DMS 273 (cell line): ENCODE data around the gene ZNF227.
A peak's percentile ranks its signal among the peaks of the same experiment; 100 is the strongest.
"Not testable (repeated sequence)": the region's sequence is repeated elsewhere in the genome, so short reads cannot be mapped to it uniquely, and the experiment has no call there.

ENCODE experiments used
- DNase-seq: peaks from one replicate; lab custom pipeline; 2025; ENCODE audit not compliant: unreplicated experiment; lab: John Stamatoyannopoulos, UW

The ZNF227 gene

GRCh38 chr19:44212250-44212865 lies at the start of gene ZNF227:
Gene ZNF227 (plus strand): TSS chr19:44212532. CDS start chr19:44217793, 5,261 bp downstream.
- DNase-seq: peak; percentile 97

DNA sequence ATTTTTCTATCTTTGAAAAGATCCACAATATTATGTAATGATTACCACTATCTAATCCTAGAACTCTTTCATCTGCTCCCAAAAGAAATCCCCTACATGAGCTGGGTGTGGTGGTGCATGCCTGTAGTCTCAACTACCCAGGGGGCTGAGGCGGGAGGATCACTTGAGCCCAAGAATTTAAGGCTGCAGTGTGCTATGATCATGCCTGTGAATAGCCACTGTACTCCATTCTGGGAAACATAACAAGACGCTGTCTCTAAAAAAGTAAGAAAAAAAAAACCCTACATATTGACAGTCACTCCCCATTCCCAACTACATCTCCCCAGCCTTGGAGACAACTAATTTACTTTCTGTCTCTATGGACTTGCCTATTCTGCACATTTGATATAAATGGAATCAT lies 48.5 kb upstream of the ZNF227 start:
- no peak for DNase-seq

DNA sequence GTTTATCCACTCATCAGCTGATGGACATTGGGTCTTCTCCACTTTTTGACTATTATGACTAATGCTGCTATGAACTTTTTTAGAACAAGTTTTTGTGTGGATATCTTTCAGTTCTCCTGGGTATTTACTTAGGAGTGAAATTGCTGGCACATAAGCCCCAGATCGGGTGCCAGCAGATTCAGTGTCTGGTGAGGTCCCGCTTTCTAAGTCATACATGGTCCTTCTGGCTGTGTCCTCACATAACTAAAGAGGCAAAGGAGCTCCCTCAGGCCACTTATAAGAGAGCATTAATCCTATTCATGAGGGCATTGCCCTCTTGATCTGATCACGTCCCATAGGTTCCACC lies 48.0 kb upstream of the ZNF227 start:
- DNase-seq: no peak

DNA sequence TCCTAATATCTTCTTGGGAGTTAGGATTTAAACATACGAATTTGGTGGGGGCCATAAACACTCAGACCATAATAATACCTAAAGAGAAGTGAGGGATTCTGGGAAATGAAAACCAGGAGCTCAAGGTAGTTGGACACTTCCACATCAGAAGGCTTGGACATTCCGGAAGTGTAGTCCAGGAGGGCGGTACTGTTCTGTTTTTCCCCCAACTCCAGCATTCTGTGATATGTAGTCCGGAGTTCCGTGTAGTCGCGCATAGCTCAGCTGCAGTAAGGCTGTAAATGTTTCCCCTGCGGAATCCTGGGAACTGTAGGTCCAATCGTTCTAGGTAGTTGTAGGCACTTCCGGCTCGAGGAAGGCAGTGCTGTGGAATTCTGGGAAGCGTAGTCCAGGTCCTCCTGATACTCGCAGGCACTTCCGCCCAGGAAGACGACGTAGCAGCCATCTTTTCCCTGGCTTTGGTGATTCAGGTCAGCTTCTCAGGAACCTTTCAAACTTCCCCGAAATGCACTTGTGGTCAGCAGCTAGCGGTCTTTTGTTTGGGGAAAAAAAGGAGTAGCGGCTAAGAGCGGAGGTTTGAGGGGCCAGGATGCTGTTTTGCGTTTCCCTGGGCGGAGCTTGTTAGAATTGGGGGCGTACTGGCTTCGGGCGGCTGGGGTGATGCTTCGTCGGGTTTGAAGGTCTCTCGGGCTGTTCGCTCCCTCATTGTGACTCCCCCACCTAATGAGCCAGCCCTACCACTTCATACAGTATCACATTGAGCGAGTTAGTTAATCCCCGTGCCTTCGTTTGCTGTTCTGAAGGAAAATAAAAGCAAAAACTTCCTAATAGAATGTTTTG lies 47.4 kb upstream of the ZNF227 start, which contains the start of gene ZNF226:
ZNF226 (plus strand) TSS at position 428 of the 840 bp plus-strand sequence. CDS start 4,981 bp downstream, outside the sequence.
- peak; percentile 97 for DNase-seq

GRCh38 chr19:44170660-44171059 lies 41.7 kb upstream of the ZNF227 start:
- not testable (repeated sequence) for DNase-seq

DNA sequence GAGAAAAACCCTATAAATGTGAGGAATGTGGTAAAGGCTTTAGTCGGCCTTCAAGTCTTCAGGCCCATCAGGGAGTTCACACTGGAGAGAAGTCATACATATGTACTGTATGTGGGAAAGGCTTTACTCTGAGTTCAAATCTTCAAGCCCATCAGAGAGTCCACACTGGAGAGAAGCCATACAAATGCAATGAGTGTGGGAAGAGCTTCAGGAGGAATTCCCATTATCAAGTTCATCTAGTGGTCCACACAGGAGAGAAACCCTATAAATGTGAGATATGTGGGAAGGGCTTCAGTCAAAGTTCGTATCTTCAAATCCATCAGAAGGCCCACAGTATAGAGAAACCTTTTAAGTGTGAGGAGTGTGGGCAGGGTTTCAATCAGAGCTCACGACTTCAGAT lies 35.7 kb upstream of the ZNF227 start:
- DNase-seq: peak; percentile 12

- no peak for DNase-seq
Observed at GRCh38 chr19:44180968-44181367, 31.4 kb upstream of the ZNF227 start.

- no peak for DNase-seq
Observed at GRCh38 chr19:44182145-44182544, 30.2 kb upstream of the ZNF227 start.

DNA sequence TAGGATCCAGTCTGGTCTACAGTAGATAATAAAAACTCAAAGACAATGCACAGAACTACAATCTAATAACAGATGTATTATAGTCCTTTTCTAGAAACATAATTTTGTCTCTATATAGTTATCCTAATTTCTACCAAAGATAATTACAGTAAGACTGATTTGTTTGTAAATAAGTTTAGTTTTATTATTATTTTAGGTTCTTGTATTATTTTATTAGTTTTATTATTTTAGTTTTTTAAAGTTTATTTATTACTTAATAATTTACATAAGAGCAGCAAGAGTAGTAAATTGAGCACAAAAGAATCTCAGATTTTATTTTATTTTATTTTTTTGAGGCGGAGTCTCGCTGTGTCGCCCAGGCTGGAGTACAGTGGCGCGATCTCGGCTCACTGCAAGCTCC lies 22.3 kb upstream of the ZNF227 start:
- DNase-seq: no peak

GRCh38 chr19:44192127-44192526 lies 20.2 kb upstream of the ZNF227 start:
- no peak for DNase-seq

GRCh38 chr19:44196772-44197171 lies 15.6 kb upstream of the ZNF227 start:
- DNase-seq: no peak

DNA sequence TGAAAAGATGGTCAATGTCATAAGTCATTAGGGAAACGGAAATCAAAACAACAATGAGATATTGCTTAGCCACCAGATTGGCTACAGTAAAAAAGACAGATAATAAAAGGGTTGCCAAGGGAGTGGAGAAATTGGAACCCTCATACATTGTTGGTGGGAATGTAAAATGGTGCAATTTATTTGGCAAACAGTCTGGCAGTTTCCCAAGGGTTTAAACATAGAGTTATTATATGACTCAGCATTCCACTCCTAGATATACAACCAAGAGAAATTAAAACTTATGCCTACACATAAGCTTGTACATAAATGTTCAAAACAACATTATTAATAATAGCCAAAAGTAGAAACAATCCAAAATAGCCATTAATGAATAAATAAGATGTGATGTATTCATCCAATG lies 9.9 kb upstream of the ZNF227 start:
- no peak for DNase-seq

DNA sequence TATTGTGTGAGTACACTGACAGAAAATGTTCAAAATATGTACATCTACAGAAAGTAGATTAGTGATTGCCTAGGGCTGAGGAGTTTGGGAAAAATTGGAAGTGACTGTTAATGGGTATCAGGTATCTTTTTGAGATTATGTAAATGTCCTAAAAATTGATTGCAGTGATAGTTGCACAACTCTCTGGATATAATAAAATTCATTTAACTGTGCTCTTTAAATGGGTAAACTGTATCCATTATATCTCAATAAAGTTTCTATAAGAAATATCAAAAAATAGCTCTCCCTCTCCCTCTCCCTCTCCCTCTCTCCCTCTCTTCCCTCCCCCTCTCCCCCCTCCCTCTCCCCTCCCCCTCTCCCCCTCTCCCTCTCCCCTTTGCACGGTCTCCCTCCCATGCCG lies 9.4 kb upstream of the ZNF227 start:
- no peak for DNase-seq

GRCh38 chr19:44203877-44204276 lies 8.5 kb upstream of the ZNF227 start:
- not testable (repeated sequence) for DNase-seq

GRCh38 chr19:44204772-44205171 lies 7.6 kb upstream of the ZNF227 start:
- no peak for DNase-seq

DNA sequence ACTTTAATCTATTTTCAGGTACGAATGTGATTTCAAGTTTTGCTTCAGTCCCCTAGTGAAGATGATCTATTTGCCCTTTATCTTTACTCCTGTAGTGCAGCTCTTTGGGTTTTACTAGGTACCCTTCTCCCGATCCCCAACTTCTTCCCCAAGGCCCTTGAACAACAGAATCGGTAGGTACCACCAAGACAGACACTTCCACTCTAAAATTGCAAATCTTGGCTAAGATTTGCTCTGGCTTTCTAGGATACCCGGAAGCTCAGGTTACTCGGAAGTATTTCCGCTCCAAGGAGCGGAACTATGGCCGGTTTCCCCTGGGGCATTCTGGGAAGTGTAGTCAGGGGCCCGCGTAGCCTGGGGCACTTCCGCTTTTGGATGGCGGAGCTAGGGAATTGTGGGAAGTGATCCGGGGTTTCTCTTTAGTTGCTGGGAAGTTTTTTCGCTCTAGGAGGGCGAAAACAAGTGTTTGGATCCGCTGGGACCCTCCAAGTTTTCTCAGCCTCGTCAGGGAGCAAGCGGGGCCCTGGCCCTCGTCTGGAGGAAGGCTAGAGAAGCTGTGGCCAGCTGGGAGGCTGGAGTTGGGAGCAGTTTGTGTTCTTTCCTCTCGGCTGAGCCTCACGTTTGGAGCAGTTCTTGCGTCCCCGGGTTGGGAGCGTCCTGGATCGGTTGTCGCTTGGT lies 5.1 kb upstream of the ZNF227 start:
- DNase-seq: peak; percentile 98

DNA sequence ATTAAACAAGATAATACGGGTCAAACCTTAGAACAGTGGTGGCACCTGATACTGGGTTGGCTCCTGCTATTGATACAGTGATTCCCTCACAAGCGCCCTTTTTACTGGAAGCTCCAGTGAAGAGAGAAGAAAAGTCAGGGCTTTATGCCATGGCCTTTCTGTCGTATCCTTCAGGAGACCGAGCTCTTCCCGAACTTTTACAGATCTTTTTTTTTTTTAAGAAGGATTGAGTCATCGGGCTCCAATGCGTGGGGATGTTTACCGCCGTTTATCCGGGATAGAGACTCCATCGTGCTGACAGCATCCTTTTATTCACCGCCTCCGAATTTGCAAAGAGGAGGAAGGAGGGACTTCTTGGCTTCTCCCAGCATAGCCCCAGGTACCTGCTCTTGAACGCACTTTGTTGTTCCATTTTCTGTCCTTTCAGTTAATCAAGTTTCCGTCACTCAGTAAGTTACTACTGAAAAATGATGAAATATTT lies 574 bp downstream of the ZNF227 start:
- DNase-seq: peak; percentile 55

- not testable (repeated sequence) for DNase-seq
Observed at GRCh38 chr19:44219926-44220325, 7.6 kb downstream of the ZNF227 start.

DNA sequence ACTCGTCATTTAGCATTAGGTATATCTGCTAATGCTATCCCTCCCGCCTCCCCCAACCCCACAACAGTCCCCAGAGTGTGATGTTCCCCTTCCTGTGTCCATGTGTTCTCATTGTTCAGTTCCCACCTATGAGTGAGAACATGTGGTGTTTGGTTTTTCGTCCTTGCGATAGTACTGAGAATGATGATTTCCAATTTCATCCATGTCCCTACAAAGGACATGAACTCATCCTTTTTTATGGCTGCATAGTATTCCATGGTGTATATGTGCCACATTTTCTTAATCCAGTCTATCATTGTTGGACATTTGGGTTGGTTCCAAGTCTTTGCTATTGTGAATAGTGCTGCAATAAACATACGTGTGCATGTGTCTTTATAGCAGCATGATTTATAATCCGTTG lies 8.4 kb downstream of the ZNF227 start:
- not testable (repeated sequence) for DNase-seq

DNA sequence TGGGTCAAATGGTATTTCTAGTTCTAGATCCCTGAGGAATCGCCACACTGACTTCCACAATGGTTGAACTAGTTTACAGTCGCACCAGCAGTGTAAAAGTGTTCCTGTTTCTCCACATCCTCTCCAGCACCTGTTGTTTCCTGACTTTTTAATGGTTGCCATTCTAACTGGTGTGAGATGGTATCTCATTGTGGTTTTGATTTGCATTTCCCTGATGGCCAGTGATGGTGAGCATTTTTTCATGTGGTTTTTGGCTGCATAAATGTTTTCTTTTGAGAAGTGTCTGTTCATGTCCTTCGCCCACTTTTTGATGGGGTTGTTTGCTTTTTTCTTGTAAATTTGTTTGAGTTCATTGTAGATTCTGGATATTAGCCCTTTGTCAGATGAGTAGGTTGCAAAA lies 9.0 kb downstream of the ZNF227 start:
- DNase-seq: not testable (repeated sequence)

DNA sequence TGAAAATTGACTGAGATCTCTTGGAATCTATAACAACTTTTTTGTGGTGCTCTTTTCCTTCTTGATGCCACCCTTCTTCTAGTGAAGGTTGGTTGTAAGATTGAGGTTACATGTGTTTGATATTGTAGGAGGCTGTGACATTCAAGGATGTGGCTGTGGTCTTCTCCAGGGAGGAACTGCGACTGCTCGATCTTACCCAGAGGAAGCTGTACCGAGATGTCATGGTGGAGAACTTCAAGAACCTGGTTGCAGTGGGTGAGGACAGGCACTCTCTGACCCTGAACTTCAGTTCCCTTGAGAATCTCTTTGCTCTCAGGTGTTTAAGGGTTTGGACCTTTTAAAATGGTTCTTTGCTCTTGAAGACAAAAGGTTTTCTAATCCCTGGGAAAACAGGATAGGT lies 16.0 kb downstream of the ZNF227 start:
- no peak for DNase-seq

GRCh38 chr19:44232867-44233266 lies 20.5 kb downstream of the ZNF227 start:
- DNase-seq: no peak
